GM12878 (cell line): Measurements from ENCODE around the gene SYMPK. TPM values are rescaled to one million over a fixed set of nuclear protein-coding genes. Genes with fewer than 3 reads are reported as not detected.
A peak's percentile ranks its signal among the peaks of the same experiment; 100 is the strongest.

ENCODE experiments used
- ATAC-seq: fragments of 200-7000 bp; cut with Tn5 transposase; 3 replicates; pipeline ENCODE4 v1.9.1; 2020; ENCODE audit warnings: mild to moderate bottlenecking, moderate library complexity
- BruUV-seq: library from RNA; stranded (reverse); fragments of 400-500 nt; replicated peaks from 2 replicates; lab custom pipeline; 2021; lab: Mats Ljungman, UMichigan
- CTCF ChIA-PET: fragments of 300-600 bp; sonication (Branson Sonifier 250); formaldehyde crosslinking; extraction: SDS; loops from one replicate; lab custom pipeline; 2021; ENCODE audit warnings: inconsistent platforms; lab: Yijun Ruan, JAX
- POLR2A ChIA-PET: fragments of 350-600 bp; formaldehyde crosslinking; extraction: SDS; loops from one replicate; lab custom pipeline; 2021; ENCODE audit warnings: inconsistent platforms; lab: Charles Lee
- RAD21 ChIA-PET: fragments of 300-600 bp; sonication (Branson Sonifier 250); formaldehyde crosslinking; loops from one replicate; lab custom pipeline; 2023; ENCODE audit warnings: antibody characterized with exemption; ENCODE audit not compliant: unreplicated experiment; lab: Charles Lee
- SMC1A ChIA-PET: fragments of 300-600 bp; sonication (Branson Sonifier 250); formaldehyde crosslinking; loops from one replicate; lab custom pipeline; 2023; ENCODE audit not compliant: unreplicated experiment, uncharacterized antibody; lab: Charles Lee
- DNase-seq: peaks from one replicate; pipeline ENCODE4 v3.0.0-alpha.2; 2011; ENCODE audit warnings: low read depth, low spot score
- FAIRE-seq: peaks from 3 replicates; lab custom pipeline; 2011; peaks lifted over from hg19 to GRCh38; lab: Jason Lieb, UNC
- H2AFZ ChIP-seq: 2 replicates; pipeline ENCODE4 v1.6.0; 2011; ENCODE audit warnings: low read depth, low read length, control low read depth; ENCODE audit not compliant: control insufficient read depth
- H3K27ac ChIP-seq: 2 replicates; pipeline ENCODE4 v1.5.1; 2011; ENCODE audit warnings: control low read depth; ENCODE audit not compliant: control insufficient read depth, insufficient read depth
- H3K27me3 ChIP-seq, 2 experiments: replicated peaks in 1 of 2; 2 replicates each; pipeline versions ENCODE4 v1.6.0 to v1.6.1; 2011; ENCODE audit warnings: low read length in 1 of 2; ENCODE audit not compliant: control insufficient read depth in 2 of 2, insufficient read depth in 2 of 2
- H3K36me3 ChIP-seq, 2 experiments: 2 replicates each; pipeline ENCODE4 v1.5.1; 2011; ENCODE audit warnings: low read length in 1 of 2; ENCODE audit not compliant: control insufficient read depth in 2 of 2, insufficient read depth in 2 of 2
- H3K4me1 ChIP-seq: 2 replicates; pipeline ENCODE4 v1.6.1; 2011; ENCODE audit warnings: mild to moderate bottlenecking, low read length, moderate library complexity, mixed read lengths; ENCODE audit not compliant: control insufficient read depth, insufficient read depth
- H3K4me2 ChIP-seq: 2 replicates; pipeline ENCODE4 v1.6.0; 2011; ENCODE audit warnings: control low read depth; ENCODE audit not compliant: control insufficient read depth, insufficient read depth
- H3K4me3 ChIP-seq: fragments of 200-600 bp; sonication (generic); 2 replicates; pipeline ENCODE4 v1.5.1; 2016
- H3K79me2 ChIP-seq: 2 replicates; pipeline ENCODE4 v1.6.0; 2011; ENCODE audit warnings: low read length; ENCODE audit not compliant: control insufficient read depth, insufficient read depth
- H3K9ac ChIP-seq: 2 replicates; pipeline ENCODE4 v1.8.0; 2011; ENCODE audit warnings: low read length, control low read depth, mixed read lengths; ENCODE audit not compliant: control insufficient read depth, insufficient read depth
- H3K9me3 ChIP-seq: replicated peaks from 3 replicates; pipeline ENCODE4 v1.5.1; 2011; ENCODE audit warnings: mild to moderate bottlenecking, low read length; ENCODE audit not compliant: control insufficient read depth, insufficient read depth
- H4K20me1 ChIP-seq: 2 replicates; pipeline ENCODE4 v1.6.0; 2011; ENCODE audit not compliant: control insufficient read depth, insufficient read depth
- E4F1 ChIP-seq: fragments of 450-650 bp; IDR thresholded peaks from 2 replicates; pipeline ENCODE4 v1.6.1; 2018; ENCODE audit warnings: borderline replicate concordance, mild to moderate bottlenecking; ENCODE audit not compliant: partially characterized antibody
- IKZF1 ChIP-seq: fragments of 450-650 bp; conservative IDR thresholded peaks from 2 replicates; pipeline ENCODE4 v1.6.1; 2017; ENCODE audit warnings: antibody characterized with exemption, mild to moderate bottlenecking
- IRF4 ChIP-seq: IDR thresholded peaks from 2 replicates; pipeline ENCODE4 v1.6.1; 2011; ENCODE audit warnings: low read depth, low read length
- MTA3 ChIP-seq: IDR thresholded peaks from 2 replicates; pipeline ENCODE4 v1.6.1; 2012; ENCODE audit warnings: low read length, inconsistent platforms, borderline replicate concordance
- PBX3 ChIP-seq: IDR thresholded peaks from 2 replicates; pipeline ENCODE4 v1.6.1; 2011; ENCODE audit warnings: mild to moderate bottlenecking, low read depth, low read length, moderate library complexity; ENCODE audit not compliant: insufficient replicate concordance
- RELA ChIP-seq: fragments of 450-650 bp; IDR thresholded peaks from 2 replicates; pipeline ENCODE4 v1.8.0; 2014; ENCODE audit warnings: borderline replicate concordance; ENCODE audit not compliant: partially characterized antibody
- SMC3 ChIP-seq: IDR thresholded peaks from 2 replicates; pipeline ENCODE4 v1.6.1; 2011; ENCODE audit warnings: low read length, improper control_type of control experiment, borderline replicate concordance
- TBL1XR1 ChIP-seq: IDR thresholded peaks from 2 replicates; pipeline ENCODE4 v1.6.1; 2012; ENCODE audit warnings: low read depth, low read length, improper control_type of control experiment
- WGBS: methylation state at CpG from one replicate; pipeline ENCODE4 v1.1.6; 2016; ENCODE audit warnings: low lambda C conversion rate; ENCODE audit not compliant: insufficient replicate concordance, insufficient coverage; ENCODE audit errors: missing lambda C conversion rate; 5-methylcytosine and 5-hydroxymethylcytosine counted together
- in situ Hi-C: fragments of 300-500 bp; cut with MboI; formaldehyde crosslinking; loops from 9 replicates; pipeline ENCODE4 v1.14.3; 2018; ENCODE audit warnings: mixed read lengths
- intact Hi-C: fragments of 100-400 bp; cut with micrococcal nuclease; formaldehyde crosslinking; loops from one replicate; pipeline ENCODE4 v1.14.2; 2022; ENCODE audit not compliant: unreplicated experiment
- polyA plus RNA-seq, 11 experiments: library from polyadenylated mRNA; depleted of rRNA in 4 of 11; unstranded in 6 of 11; stranded (reverse) in 5 of 11; fragments of >200 nt; fragmentation: Nextera tagmentation in 4 of 11; fragmentation: Illumina TruSeq in 1 of 11; extraction: Ambion mirVana in 4 of 11; extraction: Trizol in 1 of 11; gene quantifications; 1 replicate in 1 of 11; 2 replicates in 10 of 11; pipeline versions ENCODE4 v1.2.1 to v1.2.3, GENCODE V29; 2011 to 2016; ENCODE audit warnings: inconsistent platforms in 2 of 11, missing spikeins in 2 of 11, low read depth in 1 of 11
- total RNA-seq, 4 experiments: library from RNA; depleted of rRNA in 3 of 4; stranded (reverse); fragments of >200 nt in 3 of 4; fragmentation: Illumina TruSeq in 1 of 4; extraction: Trizol in 1 of 4; gene quantifications; 2 replicates each; pipeline versions ENCODE4 v1.2.1 to v1.2.3, GENCODE V29; 2013 to 2021

The SYMPK gene
- total and polyA plus RNA-seq, 10 of the 15 experiments (the other 5 are each of a cell fraction or from before 2014, with no cell fraction given), result 0.49 to 109 (median 42.5) TPM

GRCh38 chr19:45860359-45861259, 2.3 kb downstream of the SYMPK start:
- H3K27ac ChIP-seq, result peak overlapping the region; percentile 8; the same call in 1 of the 2 replicates
- in situ Hi-C loops, result no loop called here
- peaks cover 0 to 6% of the 10 kb centered on the region in 2 experiments; a peak in 2 of 4 replicates for H3K27me3 ChIP-seq
- H2AFZ ChIP-seq, result no peak overlapping the region
- BruUV-seq, result no TSS peak
- ATAC-seq, result no peak
- TF ChIP-seq TBL1XR1, result no peak
- TF ChIP-seq SMC3, result no peak
- TF ChIP-seq IKZF1, result no peak
- no peak for TF ChIP-seq E4F1
- TF ChIP-seq MTA3, result no peak
- TF ChIP-seq IRF4, result no peak
- no peak for TF ChIP-seq PBX3
- TF ChIP-seq RELA, result no peak
- TF ChIP-seq, all 136 proteins: peak for 0
- no peak for FAIRE-seq
- Histone ChIP-seq H3K9ac (peak overlapping the region; percentile 25; the same call in 1 of the 2 replicates), H4K20me1 (no peaks in the 10 kb centered on the region), H3K9me3 (no peaks in the 10 kb centered on the region), H3K36me3 (peaks cover 0 to 11% of the 10 kb centered on the region in 2 experiments; a peak in 1 of 4 replicates), H3K4me2 (peak overlapping the region; percentile 10; the same call in 1 of the 2 replicates), H3K79me2 (peaks cover 31% of the 10 kb centered on the region), H3K4me1 (peaks cover 5% of the 10 kb centered on the region), H3K4me3 (peak overlapping the region; percentile 97)
- ChIA-PET SMC1A (interaction anchor here (0.7 to 1.2 kb wide), 2 partner anchors 44 to 135 kb away, joined by 3 read pairs; partner anchors contain the start of gene CCDC61), RAD21 (interaction anchor here (1.0 to 1.4 kb wide), 5 partner anchors 19 to 156 kb away, joined by 3 to 6 read pairs (median 4); partner anchors contain the start of genes DMWD and SIX5), CTCF (interaction anchor here (0.6 to 9.2 kb wide), 4 partner anchors 23 to 797 kb away, joined by 3 to 194 read pairs (median 5); partner anchors contain the start of genes IRF2BP1 and QPCTL), POLR2A (interaction anchor here (0.6 to 8.2 kb wide), 4 partner anchors 22 to 56 kb away, joined by 3 to 178 read pairs (median 4); partner anchors contain the start of genes IRF2BP1 and MYPOP)
- intact Hi-C loops, result no loop called here
- 89% methylated on average over 15 of the region's 15 CpGs for WGBS
- no peak for DNase-seq
